GM06990 (cell line): ENCODE data around the gene ZNF532.
"Not testable (repeated sequence)": the region's sequence is repeated elsewhere in the genome, so short reads cannot be mapped to it uniquely, and the experiment has no call there.

ENCODE experiments used
- DNase-seq: peaks from one replicate; pipeline ENCODE4 v3.0.0-alpha.2; 2011; ENCODE audit not compliant: insufficient read length; ENCODE audit errors: extremely low read depth
- H3K27me3 ChIP-seq: replicated peaks from 2 replicates; pipeline ENCODE4 v1.6.0; 2011; ENCODE audit warnings: low read length; ENCODE audit not compliant: control insufficient read depth, insufficient read depth
- H3K36me3 ChIP-seq: 2 replicates; pipeline ENCODE4 v1.5.1; 2011; ENCODE audit warnings: low read length; ENCODE audit not compliant: control insufficient read depth, insufficient read depth
- H3K4me3 ChIP-seq: replicated peaks from 2 replicates; pipeline ENCODE4 v1.5.1; 2011; ENCODE audit warnings: low read depth, mild to moderate bottlenecking, control low read depth, low read length
- TF ChIP-seq, protein P1 (sequence below): IDR thresholded peaks from 2 replicates; pipeline ENCODE4 v1.5.1; 2011; ENCODE audit warnings: low read length, control low read depth, mild to moderate bottlenecking, inconsistent platforms; ENCODE audit not compliant: insufficient read depth, poor library complexity, severe bottlenecking

ZNF532 gene

DNA sequence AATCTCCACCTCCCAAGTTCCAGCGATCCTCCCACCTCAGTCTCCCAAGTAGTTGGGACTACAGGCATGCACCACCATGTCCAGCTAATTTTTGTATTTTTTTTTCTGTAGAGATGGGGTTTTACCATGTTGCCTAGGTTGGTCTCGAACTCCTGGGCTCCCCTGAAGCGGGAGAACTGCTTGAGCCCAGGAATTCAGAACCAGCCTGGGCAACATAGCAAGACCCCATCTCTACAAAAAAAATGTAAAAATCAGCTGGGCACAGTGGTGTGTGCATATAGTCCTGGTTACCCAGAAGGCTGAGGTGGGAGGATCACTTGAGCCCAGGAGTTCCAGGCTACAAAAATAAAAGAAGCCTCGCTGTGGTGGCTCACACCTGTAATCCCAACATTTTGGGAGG lies 12.0 kb upstream of the ZNF532 start:
- TF ChIP-seq, protein P1, sequence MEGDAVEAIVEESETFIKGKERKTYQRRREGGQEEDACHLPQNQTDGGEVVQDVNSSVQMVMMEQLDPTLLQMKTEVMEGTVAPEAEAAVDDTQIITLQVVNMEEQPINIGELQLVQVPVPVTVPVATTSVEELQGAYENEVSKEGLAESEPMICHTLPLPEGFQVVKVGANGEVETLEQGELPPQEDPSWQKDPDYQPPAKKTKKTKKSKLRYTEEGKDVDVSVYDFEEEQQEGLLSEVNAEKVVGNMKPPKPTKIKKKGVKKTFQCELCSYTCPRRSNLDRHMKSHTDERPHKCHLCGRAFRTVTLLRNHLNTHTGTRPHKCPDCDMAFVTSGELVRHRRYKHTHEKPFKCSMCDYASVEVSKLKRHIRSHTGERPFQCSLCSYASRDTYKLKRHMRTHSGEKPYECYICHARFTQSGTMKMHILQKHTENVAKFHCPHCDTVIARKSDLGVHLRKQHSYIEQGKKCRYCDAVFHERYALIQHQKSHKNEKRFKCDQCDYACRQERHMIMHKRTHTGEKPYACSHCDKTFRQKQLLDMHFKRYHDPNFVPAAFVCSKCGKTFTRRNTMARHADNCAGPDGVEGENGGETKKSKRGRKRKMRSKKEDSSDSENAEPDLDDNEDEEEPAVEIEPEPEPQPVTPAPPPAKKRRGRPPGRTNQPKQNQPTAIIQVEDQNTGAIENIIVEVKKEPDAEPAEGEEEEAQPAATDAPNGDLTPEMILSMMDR: no peak
- H3K36me3 ChIP-seq: no peaks in the 10 kb centered on the region
- H3K27me3 ChIP-seq: no peaks in the 10 kb centered on the region
- H3K4me3 ChIP-seq: no peak overlapping the region
- no peak for DNase-seq

DNA sequence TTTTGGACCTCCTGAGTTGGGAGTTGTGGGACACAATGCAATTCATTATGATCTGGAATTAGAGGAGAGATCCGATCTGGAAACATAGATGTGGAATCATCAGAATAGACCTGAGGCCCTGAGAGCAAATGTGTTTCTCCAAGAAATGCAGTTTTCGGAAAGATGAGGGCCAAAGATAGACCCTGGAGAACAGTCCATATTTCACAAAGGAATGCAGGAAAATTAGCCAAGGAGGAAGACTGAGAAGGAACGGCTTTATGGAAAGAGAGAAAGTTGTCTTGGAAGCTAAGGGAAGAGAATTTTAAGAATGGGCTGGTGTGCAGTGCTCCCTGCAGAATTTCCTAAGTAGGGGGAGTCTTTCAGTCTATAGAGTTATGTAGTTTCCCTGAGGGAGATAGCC lies 11.1 kb upstream of the ZNF532 start:
- Histone ChIP-seq H3K27me3 (no peaks in the 10 kb centered on the region; the same call in 1 of the 2 replicates), H3K36me3 (no peaks in the 10 kb centered on the region), H3K4me3 (no peak overlapping the region)
- TF ChIP-seq, protein P1: no peak
- DNase-seq: no peak

DNA sequence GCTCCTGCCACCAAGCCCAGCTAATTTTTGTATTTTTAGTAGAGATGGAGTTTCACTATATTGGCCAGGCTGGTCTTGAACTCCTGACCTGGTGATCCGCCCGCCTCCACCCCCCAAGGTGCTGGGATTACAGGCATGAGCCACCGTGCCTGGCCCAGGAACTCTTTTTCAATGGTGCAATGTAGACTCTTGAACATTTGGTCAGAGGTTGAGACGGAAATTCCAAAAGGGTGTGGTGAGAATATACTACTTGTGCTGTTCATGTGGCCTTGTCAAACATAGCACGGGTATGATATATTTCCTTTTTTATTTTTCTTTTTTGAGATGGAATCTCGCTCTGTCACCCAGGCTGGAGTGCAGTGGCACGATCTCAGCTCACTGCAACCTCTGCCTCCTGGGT lies 9.2 kb upstream of the ZNF532 start:
- not testable (repeated sequence) for DNase-seq, H3K4me3 ChIP-seq, H3K27me3 ChIP-seq, H3K36me3 ChIP-seq

DNA sequence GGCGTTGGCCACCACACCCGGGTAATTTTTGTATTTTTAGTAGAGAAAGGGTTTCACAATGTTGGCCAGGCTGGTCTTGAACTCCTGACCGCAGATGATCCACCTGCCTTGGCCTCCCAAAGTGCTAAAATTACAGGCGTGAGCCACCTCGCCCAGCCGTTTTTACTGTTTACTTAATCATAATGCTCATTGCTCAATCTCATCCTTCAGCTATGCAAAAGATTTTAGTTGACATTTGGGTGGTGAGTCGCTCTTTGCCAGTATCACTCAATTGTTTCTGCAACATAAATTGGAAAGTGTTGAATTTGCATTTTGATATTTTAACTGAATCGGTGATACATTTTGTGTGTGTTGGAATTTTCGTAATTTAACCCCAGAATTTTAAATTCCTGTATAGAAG lies 7.8 kb upstream of the ZNF532 start:
- TF ChIP-seq, protein P1: no peak

DNA sequence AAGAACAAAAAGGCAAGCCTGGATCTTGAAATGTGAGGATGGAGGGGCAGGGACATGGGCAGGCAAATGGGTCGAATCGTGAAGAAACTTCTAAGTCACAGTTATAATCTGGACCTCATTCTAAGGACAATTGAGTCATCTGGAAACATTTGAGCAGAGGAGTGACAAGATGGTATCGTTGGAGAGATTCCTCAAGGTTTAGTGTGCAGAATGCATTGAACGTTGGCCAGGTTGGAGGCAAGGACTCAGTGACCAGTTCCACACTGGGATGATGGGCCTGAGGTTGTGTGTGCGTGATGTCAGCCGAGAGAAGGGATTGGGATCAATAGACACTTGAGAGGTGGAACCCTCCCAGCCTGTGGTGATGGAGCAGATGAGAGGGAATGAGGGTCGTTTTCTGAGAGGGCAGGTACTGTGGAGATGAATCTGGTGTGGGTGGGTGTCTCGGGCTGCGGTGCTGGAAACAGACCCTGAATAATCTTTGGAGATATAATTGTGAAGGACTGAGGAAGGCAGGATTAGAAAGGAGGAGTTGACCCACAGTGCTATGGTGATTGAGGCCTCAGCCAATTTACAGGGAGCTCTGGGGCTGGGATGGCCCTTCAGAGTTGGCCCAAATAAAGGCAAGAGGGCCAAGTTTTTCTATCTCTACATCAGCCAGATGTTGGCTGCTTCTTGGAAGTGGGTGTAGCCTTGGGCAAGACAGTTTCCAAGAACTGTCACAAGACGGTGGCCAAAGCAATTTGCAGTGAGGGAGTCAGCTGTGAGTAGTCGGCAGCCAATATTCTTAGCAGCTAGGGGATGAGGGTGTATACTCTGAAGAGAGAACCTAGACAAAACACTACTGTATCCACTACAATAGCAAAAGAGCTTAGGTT lies 5.8 kb upstream of the ZNF532 start:
- no peak for DNase-seq

More for the DNA sequence above, 7.8 kb upstream of the ZNF532 start:
- DNase-seq: no peak
- H3K27me3 ChIP-seq: no peaks in the 10 kb centered on the region; the same call in 1 of the 2 replicates
- no peaks in the 10 kb centered on the region for H3K36me3 ChIP-seq
- H3K4me3 ChIP-seq: no peak overlapping the region

DNA sequence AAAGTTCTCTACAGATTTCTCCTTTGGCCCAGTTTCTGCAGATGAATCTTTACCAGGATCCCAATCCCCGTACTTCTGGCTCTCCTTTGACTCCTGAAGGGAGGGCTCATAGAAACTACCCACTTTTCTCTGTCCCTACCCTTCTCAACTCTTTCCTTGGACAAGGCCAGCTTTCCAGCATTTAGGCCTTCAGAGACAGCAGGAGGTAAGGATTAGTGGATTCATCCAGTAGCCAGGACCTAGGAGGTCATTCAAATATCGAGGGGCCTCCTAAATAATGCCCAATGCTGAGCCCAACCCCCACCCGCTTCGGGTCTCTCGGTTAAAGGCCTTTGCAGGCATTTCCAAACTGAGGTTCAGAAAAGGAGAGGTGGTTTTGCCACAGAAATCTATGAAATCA lies 4.8 kb upstream of the ZNF532 start:
- Histone ChIP-seq H3K27me3 (no peaks in the 10 kb centered on the region; the same call in 1 of the 2 replicates), H3K36me3 (no peaks in the 10 kb centered on the region), H3K4me3 (no peak overlapping the region)
- TF ChIP-seq, protein P1: no peak
- no peak for DNase-seq

More for the DNA sequence above, 5.8 kb upstream of the ZNF532 start:
- TF ChIP-seq, protein P1: no peak
- Histone ChIP-seq H3K27me3 (no peaks in the 10 kb centered on the region; the same call in 1 of the 2 replicates), H3K36me3 (no peaks in the 10 kb centered on the region), H3K4me3 (no peak overlapping the region)
